Measurements from ENCODE around the gene RAB43. TPM values are rescaled to one million over a fixed set of nuclear protein-coding genes. Genes with fewer than 3 reads are reported as not detected.

The RAB43 gene
- total RNA-seq, 4 donors from 2014 or later, result 4.8 to 13.2 (median 8.6) TPM

GRCh38 chr3:129126726-129127280 lies 5.2 kb upstream of the RAB43 start:
- no peaks in the 10 kb centered on the region for H3K9me3 ChIP-seq
- H3K27ac ChIP-seq, result no peak overlapping the region
- no peak for DNase-seq (ENCODE audit: low spot score in 2 of 2)
- H3K4me1 ChIP-seq, result peaks cover 0 to 9% (median 3%) of the 10 kb centered on the region in 4 donors
- H3K36me3 ChIP-seq, result peaks cover 0 to 62% (median 18%) of the 10 kb centered on the region in 3 donors
- no peak overlapping the region for H3K4me3 ChIP-seq
- H3K27me3 ChIP-seq, result no peaks in the 10 kb centered on the region
- TF ChIP-seq EP300 (IDR thresholded peaks at IDR 0.05) (no peak), POLR2A (IDR thresholded peaks at IDR 0.05) (no peak), CTCF (IDR thresholded peaks at IDR 0.05) (no peak)
- 73 to 88% methylated on average over 9 of the region's 9 CpGs for WGBS, 2 donors

GRCh38 chr3:129123314-129124060 lies 1.9 kb upstream of the RAB43 start:
- Histone ChIP-seq H3K36me3 (peaks cover 0 to 29% (median 0%) of the 10 kb centered on the region in 3 donors), H3K27me3 (no peaks in the 10 kb centered on the region), H3K27ac (peak overlapping the region in 2 of 4 donors; percentile 87 to 97), H3K9me3 (no peaks in the 10 kb centered on the region), H3K4me1 (peaks cover 0 to 31% (median 19%) of the 10 kb centered on the region in 4 donors), H3K4me3 (no peak overlapping the region)
- 64 to 69% methylated on average over 5 of the region's 5 CpGs for WGBS, 2 donors
- no peak for DNase-seq (ENCODE audit: low spot score in 2 of 2)
- TF ChIP-seq CTCF (IDR thresholded peaks at IDR 0.05) (no peak), EP300 (IDR thresholded peaks at IDR 0.05) (no peak), POLR2A (IDR thresholded peaks at IDR 0.05) (no peak)

GRCh38 chr3:129122412-129123011 lies 908 bp upstream of the RAB43 start:
- TF ChIP-seq POLR2A (IDR thresholded peaks at IDR 0.05) (no peak), EP300 (IDR thresholded peaks at IDR 0.05) (no peak), CTCF (IDR thresholded peaks at IDR 0.05) (no peak)
- peak overlapping the region; percentile 31 to 87 (median 80) for H3K4me3 ChIP-seq
- peaks cover 0 to 20% (median 0%) of the 10 kb centered on the region in 3 donors for H3K36me3 ChIP-seq
- peaks cover 0 to 34% (median 20%) of the 10 kb centered on the region in 4 donors for H3K4me1 ChIP-seq
- H3K27ac ChIP-seq, result peak overlapping the region; percentile 74 to 97 (median 86)
- DNase-seq (ENCODE audit: low spot score in 2 of 2), result no peak
- no peaks in the 10 kb centered on the region for H3K27me3 ChIP-seq
- no peaks in the 10 kb centered on the region for H3K9me3 ChIP-seq
- WGBS, 2 donors, result 36 to 37% methylated on average over 18 of the region's 18 CpGs

GRCh38 chr3:129121016-129121791 lies 400 bp downstream of the RAB43 start:
- no peaks in the 10 kb centered on the region for H3K27me3 ChIP-seq
- H3K4me1 ChIP-seq, result peaks cover 0 to 47% (median 20%) of the 10 kb centered on the region in 4 donors
- TF ChIP-seq POLR2A (IDR thresholded peaks at IDR 0.05), result peak in 1 of 2 donors; percentile 14
- no peak for TF ChIP-seq CTCF (IDR thresholded peaks at IDR 0.05)
- no peak for TF ChIP-seq EP300 (IDR thresholded peaks at IDR 0.05)
- peaks cover 0 to 6% (median 0%) of the 10 kb centered on the region in 3 donors for H3K36me3 ChIP-seq
- H3K27ac ChIP-seq, result peak overlapping the region; percentile 74 to 97 (median 86)
- no peaks in the 10 kb centered on the region for H3K9me3 ChIP-seq
- 0 to 2% methylated on average over 10 to 14 of the region's 80 CpGs for WGBS, 2 donors
- no peak for DNase-seq (ENCODE audit: low spot score in 2 of 2)
- H3K4me3 ChIP-seq, result peak overlapping the region; percentile 72 to 87 (median 80)
